Fibroblast of lung (primary cell): Measurements from ENCODE around the gene NCAPD2. TPM values are rescaled to one million over a fixed set of nuclear protein-coding genes. Genes with fewer than 3 reads are reported as not detected.
"Not testable (repeated sequence)": the region's sequence is repeated elsewhere in the genome, so short reads cannot be mapped to it uniquely, and the experiment has no call there.

Experiments
- DNase-seq, 2 donors: peaks; one replicate each; pipeline versions ENCODE4 v3.0.0 to v3.0.0-alpha.2; 2010; ENCODE audit warnings: low read depth in 2 of 2
- H2AFZ ChIP-seq: 2 replicates; pipeline ENCODE4 v1.5.1; 2012; ENCODE audit warnings: low read length, control low read depth, inconsistent platforms
- H3K27ac ChIP-seq: 2 replicates; pipeline ENCODE4 v1.5.1; 2011; ENCODE audit warnings: low read length, control low read depth; ENCODE audit not compliant: insufficient read depth
- H3K27me3 ChIP-seq: 2 replicates; pipeline ENCODE4 v1.5.1; 2011; ENCODE audit warnings: mild to moderate bottlenecking, low read length; ENCODE audit not compliant: control insufficient read depth, insufficient read depth
- H3K36me3 ChIP-seq: 2 replicates; pipeline ENCODE4 v1.5.1; 2011; ENCODE audit warnings: low read length; ENCODE audit not compliant: control insufficient read depth, insufficient read depth
- H3K4me1 ChIP-seq: 2 replicates; pipeline ENCODE4 v1.5.1; 2011; ENCODE audit warnings: low read length; ENCODE audit not compliant: control insufficient read depth, insufficient read depth; ENCODE audit errors: extremely low read depth
- H3K4me2 ChIP-seq: 2 replicates; pipeline ENCODE4 v1.5.1; 2011; ENCODE audit warnings: low read length, control low read depth; ENCODE audit not compliant: insufficient read depth; ENCODE audit errors: extremely low read depth
- H3K4me3 ChIP-seq, 4 experiments: fragments of 200-600 bp in 1 of 4; sonication (generic) in 1 of 4; replicated peaks in 1 of 4; 2 replicates each; pipeline ENCODE4 v1.5.1; 2011 to 2016; ENCODE audit warnings: low read length in 4 of 4, low read depth in 3 of 4, mild to moderate bottlenecking in 3 of 4, control low read depth in 2 of 4, inconsistent platforms in 1 of 4, mixed read lengths in 1 of 4; ENCODE audit not compliant: insufficient read depth in 1 of 4; ENCODE audit errors: control extremely low read depth in 1 of 4
- H3K79me2 ChIP-seq: 2 replicates; pipeline ENCODE4 v1.5.1; 2012; ENCODE audit warnings: mild to moderate bottlenecking, low read length, inconsistent platforms; ENCODE audit not compliant: control insufficient read depth, insufficient read depth
- H3K9ac ChIP-seq: 2 replicates; pipeline ENCODE4 v1.5.1; 2011; ENCODE audit warnings: mild to moderate bottlenecking, low read length, control low read depth; ENCODE audit not compliant: insufficient read depth
- H3K9me3 ChIP-seq: 2 replicates; pipeline ENCODE4 v1.5.1; 2012; ENCODE audit warnings: low read depth, low read length; ENCODE audit not compliant: control insufficient read depth, insufficient read depth
- H4K20me1 ChIP-seq: 2 replicates; pipeline ENCODE4 v1.5.1; 2011; ENCODE audit warnings: low read length; ENCODE audit not compliant: control insufficient read depth, insufficient read depth; ENCODE audit errors: extremely low read depth
- CTCF ChIP-seq, 2 donors: IDR thresholded peaks in 1 of 2; conservative IDR thresholded peaks in 1 of 2; 1 replicate in 1 of 2; 2 replicates in 1 of 2; pipeline ENCODE4 v1.5.1; 2011 to 2012; ENCODE audit warnings: low read length in 2 of 2, control low read depth in 1 of 2, inconsistent platforms in 1 of 2, low read depth in 1 of 2, mild to moderate bottlenecking in 1 of 2
- EZH2 ChIP-seq: IDR thresholded peaks from 2 replicates; pipeline ENCODE4 v1.5.1; 2012; ENCODE audit warnings: low read length, control low read depth, mild to moderate bottlenecking; ENCODE audit errors: missing control alignments
- polyA plus RNA-seq, 2 donors: library from polyadenylated mRNA; depleted of rRNA in 1 of 2; stranded (reverse) in 1 of 2; unstranded in 1 of 2; fragments of >200 nt; gene quantifications; 2 replicates each; pipeline ENCODE4 v1.2.1, GENCODE V29; 2011 to 2012; ENCODE audit warnings: missing spikeins in 1 of 2
- total RNA-seq: library from RNA; depleted of rRNA; stranded (reverse); fragments of >200 nt; gene quantifications from 2 replicates; pipeline ENCODE4 v1.2.1, GENCODE V29; 2014

NCAPD2 gene
- total and polyA plus RNA-seq, 2 donors (not counting 1 experiment from before 2014, with no cell fraction given) = 17.2 to 42.3 TPM

- H3K36me3 ChIP-seq = no peaks in the 10 kb centered on the region
- no peak overlapping the region for H3K27ac ChIP-seq
- peaks cover 17% of the 10 kb centered on the region for H3K79me2 ChIP-seq
- H3K4me3 ChIP-seq = no peak overlapping the region
- DNase-seq = peak in 1 of 2 donors; percentile 27
- H2AFZ ChIP-seq = no peak overlapping the region
- H3K9me3 ChIP-seq = no peaks in the 10 kb centered on the region
- no peak overlapping the region for H3K4me2 ChIP-seq
- TF ChIP-seq EZH2 (no peak), CTCF (conservative IDR thresholded peaks at IDR 0.05 in 1 of 2, IDR thresholded peaks at IDR 0.05 in 1 of 2; ENCODE audit: low read depth in 1 of 2, low read length in 2 of 2) (no peak)
- H3K4me1 ChIP-seq = peaks cover 11% of the 10 kb centered on the region
- H3K27me3 ChIP-seq = no peaks in the 10 kb centered on the region
- no peaks in the 10 kb centered on the region for H4K20me1 ChIP-seq
- H3K9ac ChIP-seq = no peak overlapping the region
These were observed 21.9 kb upstream of the NCAPD2 start for GRCh38 chr12:6471989-6472360.

GRCh38 chr12:6472491-6472890 is 21.4 kb upstream of the NCAPD2 start:
- no peaks in the 10 kb centered on the region for H3K9me3 ChIP-seq
- TF ChIP-seq CTCF (conservative IDR thresholded peaks at IDR 0.05 in 1 of 2, IDR thresholded peaks at IDR 0.05 in 1 of 2; ENCODE audit: low read depth in 1 of 2, low read length in 2 of 2) (no peak), EZH2 (no peak)
- no peak for DNase-seq
- H3K27me3 ChIP-seq = no peaks in the 10 kb centered on the region
- H4K20me1 ChIP-seq = no peaks in the 10 kb centered on the region
- no peak overlapping the region for H3K27ac ChIP-seq
- H3K36me3 ChIP-seq = no peaks in the 10 kb centered on the region
- no peak overlapping the region for H2AFZ ChIP-seq
- H3K4me1 ChIP-seq = peaks cover 11% of the 10 kb centered on the region
- H3K4me2 ChIP-seq = no peak overlapping the region
- no peak overlapping the region for H3K9ac ChIP-seq
- no peak overlapping the region for H3K4me3 ChIP-seq
- peaks cover 17% of the 10 kb centered on the region for H3K79me2 ChIP-seq

- not testable (repeated sequence) for H3K27ac ChIP-seq, H3K36me3 ChIP-seq, H3K4me3 ChIP-seq, H4K20me1 ChIP-seq, H3K27me3 ChIP-seq, DNase-seq, H3K9ac ChIP-seq, H3K4me1 ChIP-seq, H3K79me2 ChIP-seq, H3K9me3 ChIP-seq, H3K4me2 ChIP-seq, H2AFZ ChIP-seq
These were observed 18.5 kb upstream of the NCAPD2 start for GRCh38 chr12:6475233-6475975.
